NCI-H2171 (cell line): ENCODE results near the gene FAM193B.

Experiments
- DNase-seq: peaks from one replicate; lab custom pipeline; 2025; lab: John Stamatoyannopoulos, UW

The FAM193B gene

DNA sequence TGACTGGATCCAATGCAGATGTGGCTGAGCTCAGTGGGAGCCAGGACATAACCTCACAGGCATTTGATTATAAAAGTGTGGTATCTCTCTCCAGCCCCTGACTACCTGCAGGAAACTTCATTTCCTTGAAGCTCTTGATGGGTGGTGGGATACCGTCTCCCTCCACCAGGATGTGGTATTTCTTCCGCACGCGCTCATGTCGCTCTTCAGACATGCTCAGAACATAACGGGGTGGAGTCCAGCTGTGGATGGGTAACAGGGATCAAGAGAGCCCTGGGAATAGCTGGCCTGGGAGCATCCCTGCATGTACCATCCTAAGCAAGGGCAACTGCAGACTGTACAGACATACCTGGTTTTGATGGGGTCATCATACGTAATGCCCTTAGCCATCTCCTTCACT is 38.8 kb downstream of the FAM193B start:
- no peak for DNase-seq

DNA sequence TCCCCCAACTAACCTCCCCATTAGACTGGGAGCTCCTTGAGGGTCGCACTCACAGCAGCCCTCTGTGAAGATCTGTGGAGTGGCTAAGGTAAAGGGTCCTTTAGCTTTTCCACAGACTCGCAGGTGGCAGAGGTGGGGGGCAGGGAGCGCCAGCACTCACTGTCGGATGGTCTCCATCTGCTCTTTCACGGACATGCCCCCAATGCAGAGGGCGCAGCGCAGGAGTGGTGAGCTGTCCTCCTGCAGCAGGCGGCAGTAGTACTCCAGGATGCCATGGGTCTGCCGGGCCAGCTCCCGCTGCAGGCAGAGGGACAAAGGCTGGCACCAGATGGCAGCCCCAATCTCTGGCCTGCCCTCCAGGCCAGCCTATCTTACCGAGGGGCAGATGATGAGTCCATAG is 39.8 kb downstream of the FAM193B start:
- no peak for DNase-seq

DNA sequence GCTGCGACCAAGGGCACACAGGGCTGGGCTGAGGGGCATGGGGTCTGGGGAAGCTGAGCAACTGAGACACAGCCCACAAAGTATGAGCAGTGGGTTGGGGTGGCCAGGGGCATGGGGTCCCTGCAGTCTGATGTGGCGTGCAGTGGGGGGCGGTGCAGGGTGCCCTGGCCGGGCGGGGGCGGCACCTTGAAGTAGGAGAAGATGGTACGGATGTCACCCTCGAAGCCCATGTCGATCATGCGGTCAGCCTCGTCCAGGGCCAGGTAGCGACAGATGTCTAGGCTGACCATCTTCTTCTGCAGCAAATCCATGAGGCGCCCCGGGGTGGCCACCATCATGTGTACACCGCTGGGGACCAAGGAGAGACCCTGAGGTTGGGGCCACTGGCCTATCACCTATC is 40.9 kb downstream of the FAM193B start:
- DNase-seq, result no peak

DNA sequence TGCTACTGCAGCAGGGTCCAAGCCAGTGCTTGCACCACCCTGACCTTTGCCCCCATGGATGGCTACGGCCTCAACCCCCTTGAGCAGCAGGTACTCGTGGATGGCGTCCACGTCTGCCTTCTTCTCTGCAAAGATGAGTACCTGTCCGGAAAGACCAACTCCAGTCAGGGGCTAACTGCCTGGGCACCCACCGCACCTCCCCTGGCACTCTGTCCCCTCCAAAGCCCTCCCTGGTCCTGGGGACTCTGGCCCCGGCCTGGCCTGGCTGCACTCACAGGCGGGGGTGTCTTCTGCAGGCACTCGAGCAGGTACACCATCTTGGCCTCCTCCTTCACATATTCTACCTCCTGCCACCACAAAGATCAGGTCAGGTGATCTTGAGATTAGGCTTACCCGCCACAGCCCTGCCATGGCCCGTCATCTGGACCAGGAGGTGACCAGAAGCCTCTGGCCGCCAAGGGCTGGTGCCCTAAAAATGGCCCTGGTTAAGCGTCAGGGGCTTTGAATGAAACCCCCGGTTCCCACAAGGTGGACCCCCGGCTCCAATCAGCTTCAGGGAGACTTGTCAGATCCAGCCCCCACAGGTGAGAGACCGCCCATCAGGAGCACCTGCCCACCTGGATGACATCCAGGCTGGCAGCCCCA is 41.5 kb downstream of the FAM193B start:
- no peak for DNase-seq

DNA sequence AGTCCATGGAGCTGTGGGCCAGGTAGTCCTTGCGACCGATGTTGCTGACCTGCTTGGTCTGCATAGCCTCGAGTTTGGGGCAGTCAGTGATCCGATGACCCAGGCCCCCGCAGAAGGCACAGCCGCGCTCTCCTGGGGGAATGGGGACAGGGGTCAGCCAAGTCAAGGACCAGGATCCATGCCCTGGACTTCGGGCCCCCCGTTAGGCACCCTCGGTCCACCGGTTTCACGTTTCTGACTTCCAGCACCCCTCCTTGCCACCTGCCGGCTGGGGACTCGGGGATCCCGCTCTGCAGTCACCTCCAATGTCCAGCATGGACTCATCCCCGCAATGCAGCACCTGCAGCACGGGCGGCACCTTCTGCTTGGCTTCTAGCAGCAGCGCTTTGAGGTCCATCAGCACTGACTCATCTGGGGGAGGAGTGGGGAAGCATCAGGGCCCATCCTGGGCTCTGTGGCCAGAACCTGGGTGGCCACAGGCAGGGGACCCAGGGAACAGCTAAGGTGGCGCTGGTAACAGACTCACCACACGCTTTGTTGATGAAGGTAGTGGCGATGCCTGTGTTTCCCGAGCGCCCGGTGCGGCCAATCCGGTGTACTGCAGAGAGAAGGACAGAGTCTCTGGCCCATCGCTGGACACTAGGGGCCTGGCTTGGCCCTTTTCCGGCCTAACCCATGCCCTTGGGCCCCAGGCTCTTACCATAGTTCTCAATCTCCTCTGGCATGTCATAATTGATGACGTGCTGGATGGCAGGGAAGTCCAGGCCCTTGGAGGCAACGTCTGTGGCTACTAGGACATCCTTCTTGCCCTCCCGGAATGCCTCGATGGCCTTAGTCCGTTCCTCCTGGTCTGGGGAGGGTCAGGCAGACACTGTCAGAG is 42.3 kb downstream of the FAM193B start:
- DNase-seq, result no peak

- no peak for DNase-seq
These were observed 43.2 kb downstream of the FAM193B start for GRCh38 chr5:177511181-177511580.

- DNase-seq, result no peak
These were observed 43.8 kb downstream of the FAM193B start for GRCh38 chr5:177510567-177511053.

DNA sequence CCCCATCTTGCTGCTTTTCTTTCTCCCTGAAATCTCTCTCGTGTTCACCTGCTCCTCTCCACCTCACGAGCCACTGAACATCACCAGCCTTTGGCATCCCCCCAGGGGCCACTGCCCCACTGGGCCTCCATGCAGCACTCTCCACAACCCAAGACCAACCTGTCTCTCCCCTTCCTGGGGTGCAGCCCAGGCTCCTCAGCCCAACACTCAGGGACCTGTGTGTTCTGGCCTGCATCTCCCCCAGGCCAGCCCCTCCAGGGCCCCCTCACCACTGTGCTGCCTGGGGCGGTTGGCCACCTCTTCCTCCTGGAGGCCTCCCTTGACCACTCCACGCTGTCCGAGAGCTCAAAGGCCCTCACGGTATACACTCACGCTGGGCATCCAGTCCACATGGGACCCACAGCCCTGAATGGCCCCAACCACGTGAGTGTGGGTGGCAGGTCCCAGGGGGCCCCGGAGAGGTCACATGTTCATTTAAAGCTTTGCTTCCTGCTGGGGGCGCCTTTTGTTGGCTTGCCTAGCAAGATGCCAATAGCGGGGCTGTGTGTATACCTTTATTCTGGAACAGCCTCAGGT is 44.3 kb downstream of the FAM193B start:
- DNase-seq, result no peak

- no peak for DNase-seq
These were observed 44.9 kb downstream of the FAM193B start, which contains the start of gene DOK3 for GRCh38 chr5:177509381-177509951. Gene DOK3 (minus strand): TSS chr5:177509826. CDS start chr5:177509540, 286 bp downstream.

- DNase-seq, result no peak
These were observed 45.5 kb downstream of the FAM193B start for GRCh38 chr5:177508837-177509236.

GRCh38 chr5:177508221-177508611 is 46.1 kb downstream of the FAM193B start:
- DNase-seq, result no peak

DNA sequence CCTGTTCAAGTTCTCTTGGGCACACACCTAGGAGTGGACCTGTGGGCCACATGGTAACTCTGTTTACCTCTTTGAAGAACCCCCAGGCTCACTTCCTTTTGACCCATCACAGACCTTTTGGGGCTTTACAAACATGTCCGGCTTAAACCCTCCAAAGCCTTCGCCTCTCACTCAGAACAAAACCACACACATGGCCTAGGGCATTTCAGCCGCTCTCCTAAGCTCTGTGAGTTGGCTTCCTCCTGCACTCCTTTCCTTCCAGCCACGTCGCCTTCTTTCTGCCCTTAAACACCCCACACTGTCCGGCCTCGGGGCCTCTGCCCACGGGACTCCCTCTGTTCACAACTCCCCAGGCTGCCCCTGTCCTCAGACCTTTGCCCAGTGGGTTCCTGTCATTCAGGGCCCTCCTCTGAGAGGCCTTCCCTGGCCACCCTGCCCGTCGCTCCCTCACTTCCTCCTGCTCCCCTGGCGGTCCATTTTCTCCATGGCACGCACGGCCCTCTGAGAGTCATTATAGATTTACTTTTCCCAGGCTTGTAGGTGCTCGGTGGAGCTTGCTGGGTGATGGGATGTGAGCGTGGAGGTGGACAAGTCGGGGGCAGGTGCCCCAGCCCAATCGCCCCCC is 46.7 kb downstream of the FAM193B start:
- no peak for DNase-seq

DNA sequence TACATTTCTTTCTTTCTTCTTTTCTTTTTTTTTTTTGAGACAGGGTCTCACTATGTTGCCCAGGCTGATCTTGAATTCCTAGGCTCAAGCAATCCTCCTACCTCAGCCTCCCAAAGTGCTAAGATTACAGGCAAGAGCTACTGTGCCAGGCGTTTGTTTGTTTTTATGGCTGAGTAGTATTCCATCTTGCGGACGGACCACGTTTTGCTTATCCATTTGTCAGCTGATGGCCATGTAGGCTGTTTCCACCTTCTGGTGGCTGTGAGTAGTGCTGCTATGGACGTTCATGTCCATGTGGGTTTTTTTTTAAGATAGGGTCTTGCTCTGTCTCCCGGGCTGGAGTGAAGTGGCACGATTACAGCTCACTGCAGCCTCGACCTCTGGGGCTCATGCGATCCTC is 47.2 kb downstream of the FAM193B start:
- DNase-seq, result no peak

- DNase-seq, result no peak
These were observed 49.3 kb downstream of the FAM193B start for GRCh38 chr5:177505075-177505474.

GRCh38 chr5:177504086-177505056 is 50.0 kb downstream of the FAM193B start:
- no peak for DNase-seq

GRCh38 chr5:177503351-177504085 is 50.8 kb downstream of the FAM193B start:
- DNase-seq, result no peak

DNA sequence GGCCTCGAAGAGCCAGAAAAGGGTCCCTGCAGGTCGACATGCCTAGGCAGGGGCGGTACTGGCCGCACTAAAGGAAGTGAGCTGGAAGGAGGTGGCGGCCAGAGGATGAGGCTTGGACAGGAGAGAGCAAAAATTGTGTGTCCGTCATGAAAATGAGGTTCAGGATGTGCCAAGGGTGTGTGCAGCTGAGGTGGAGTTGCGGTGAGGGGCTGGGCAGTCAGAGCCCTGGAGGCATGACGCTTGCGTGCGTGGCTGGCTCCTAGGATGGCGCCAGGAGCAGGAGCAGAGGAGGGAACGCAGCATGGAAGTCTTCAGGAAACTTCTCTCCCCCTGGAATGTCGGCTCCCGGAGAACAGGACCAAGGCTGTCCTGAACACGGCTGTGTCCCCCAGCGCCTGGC is 51.5 kb downstream of the FAM193B start:
- no peak for DNase-seq

DNA sequence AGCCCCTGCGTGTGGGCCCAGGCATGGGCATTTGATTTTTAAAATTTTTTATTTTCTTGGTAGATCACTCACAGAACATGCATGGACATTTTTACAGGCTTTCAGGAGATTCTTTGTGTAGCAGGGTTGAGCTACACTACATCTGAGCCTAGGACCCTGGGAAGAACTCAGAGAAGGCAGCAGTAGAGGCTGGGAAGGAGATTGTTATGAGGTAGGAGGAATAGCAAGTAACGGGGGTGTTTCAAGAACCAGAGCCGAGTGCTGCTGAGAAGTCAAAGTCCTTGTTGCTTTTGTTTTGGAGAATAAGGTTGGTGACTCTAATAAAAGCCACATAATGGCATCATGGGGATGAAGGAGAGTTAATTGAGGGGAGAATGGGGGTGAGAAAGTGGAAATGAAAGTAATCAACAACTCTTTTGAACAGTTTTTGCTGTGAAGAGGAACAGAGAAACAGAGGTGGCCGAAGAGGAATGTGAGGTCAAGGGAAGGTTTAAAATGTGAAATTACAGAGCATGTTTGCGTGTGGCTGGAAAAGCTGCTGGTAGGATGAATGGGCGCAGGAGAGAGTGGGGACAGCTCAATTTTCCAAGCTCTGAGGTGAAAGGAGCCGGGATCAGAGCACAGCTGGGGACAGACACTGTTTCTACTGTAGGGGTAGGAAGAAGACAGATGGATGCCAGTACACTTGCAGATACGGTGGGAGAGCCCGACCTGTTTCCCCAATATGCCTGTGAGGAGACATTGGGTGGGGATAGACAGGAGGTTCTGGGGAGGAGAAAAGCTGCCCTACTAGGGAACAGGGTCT is 52.3 kb downstream of the FAM193B start:
- DNase-seq, result no peak
